SHP77 (cell line): ENCODE data around the gene YPEL2.
A peak's percentile ranks its signal among the peaks of the same experiment; 100 is the strongest.
"Not testable (repeated sequence)": the region's sequence is repeated elsewhere in the genome, so short reads cannot be mapped to it uniquely, and the experiment has no call there.

Experiments used
- DNase-seq, 2 experiments: peaks; one replicate each; lab custom pipeline; 2025; lab: John Stamatoyannopoulos, UW

The YPEL2 gene, protein sequence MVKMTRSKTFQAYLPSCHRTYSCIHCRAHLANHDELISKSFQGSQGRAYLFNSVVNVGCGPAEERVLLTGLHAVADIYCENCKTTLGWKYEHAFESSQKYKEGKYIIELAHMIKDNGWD

DNA sequence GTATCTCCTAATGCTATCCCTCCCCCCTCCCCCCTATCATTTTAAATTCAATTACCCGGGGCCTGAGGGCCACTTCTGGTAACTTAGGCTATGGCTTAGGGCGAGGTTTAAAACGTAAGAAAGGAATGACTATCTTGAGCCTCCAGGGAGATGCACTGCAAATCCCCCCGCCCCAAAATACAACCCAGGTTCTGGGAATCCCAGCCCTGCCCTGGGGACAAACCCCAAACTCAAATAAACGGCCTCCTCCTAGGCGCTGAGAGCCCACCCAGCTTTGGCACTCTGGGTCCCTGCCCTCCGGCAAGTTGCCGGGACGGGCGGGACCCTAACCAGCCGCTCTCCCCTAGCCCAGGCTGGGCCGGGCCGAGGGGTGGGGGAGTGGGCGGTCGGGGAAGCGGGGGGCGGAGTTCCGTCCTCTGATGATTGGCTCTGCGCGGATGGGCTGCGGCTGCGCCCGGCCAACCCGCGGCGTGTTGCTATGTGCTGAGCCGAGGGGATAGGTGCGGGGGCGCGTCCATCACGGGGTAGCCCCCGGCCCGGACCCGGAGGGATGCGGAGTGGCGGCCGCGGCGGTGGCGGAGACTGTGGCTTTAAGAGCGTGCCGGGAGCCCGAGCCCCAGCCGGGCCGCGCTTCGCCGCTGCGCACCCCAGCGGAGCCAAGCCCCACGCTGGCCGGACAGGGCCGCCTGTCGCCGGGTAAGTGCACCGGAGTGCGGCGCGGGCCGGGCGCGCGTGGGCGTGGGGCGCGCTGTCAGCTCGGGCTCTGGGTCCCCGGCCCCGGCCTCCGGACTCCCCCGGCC is at the start of gene YPEL2:
Gene YPEL2 (plus strand): TSS at position 527 of the 800 bp plus-strand sequence. CDS start 21,755 bp downstream, outside the sequence.
- DNase-seq, result peak; percentile 84 to 92

DNA sequence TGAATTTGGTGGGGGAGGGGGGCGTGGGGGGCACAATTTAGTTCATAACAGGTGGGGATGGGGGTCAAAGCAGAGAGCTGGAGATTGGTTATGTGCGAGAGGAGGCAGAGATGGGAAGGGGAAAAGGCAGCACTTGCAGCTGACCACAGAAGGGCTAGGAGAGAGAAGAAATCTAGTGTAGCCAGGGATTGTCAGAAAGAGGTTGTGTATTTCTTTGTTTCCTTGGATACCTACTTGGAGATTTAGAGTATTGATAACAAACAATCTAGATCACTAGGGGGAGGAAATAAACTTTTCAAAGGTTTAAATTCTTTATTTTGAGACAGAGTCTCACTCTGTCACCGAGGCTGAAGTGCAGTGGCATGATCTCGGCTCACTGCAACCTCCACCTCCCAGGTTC is 47.1 kb upstream of the YPEL2 start:
- DNase-seq, result no peak

DNA sequence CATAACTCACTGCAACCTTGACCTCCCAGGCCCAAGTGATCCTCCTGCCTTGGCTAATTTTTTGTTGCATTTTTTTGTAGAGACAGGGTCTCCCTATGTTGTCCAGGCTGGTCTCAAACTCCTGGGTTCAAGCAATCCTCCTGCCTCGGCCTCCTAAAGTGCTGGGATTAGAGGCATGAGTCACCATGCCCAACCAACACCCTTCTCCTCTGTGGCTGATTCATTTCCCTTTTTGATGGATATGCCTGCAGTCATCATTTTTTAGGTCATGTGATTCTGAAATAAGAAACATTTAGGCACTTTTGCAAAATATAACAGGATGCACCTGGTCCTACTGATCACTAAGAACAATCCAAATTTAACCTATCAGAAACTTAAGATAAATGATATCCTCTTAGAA is 44.0 kb upstream of the YPEL2 start:
- no peak for DNase-seq

DNA sequence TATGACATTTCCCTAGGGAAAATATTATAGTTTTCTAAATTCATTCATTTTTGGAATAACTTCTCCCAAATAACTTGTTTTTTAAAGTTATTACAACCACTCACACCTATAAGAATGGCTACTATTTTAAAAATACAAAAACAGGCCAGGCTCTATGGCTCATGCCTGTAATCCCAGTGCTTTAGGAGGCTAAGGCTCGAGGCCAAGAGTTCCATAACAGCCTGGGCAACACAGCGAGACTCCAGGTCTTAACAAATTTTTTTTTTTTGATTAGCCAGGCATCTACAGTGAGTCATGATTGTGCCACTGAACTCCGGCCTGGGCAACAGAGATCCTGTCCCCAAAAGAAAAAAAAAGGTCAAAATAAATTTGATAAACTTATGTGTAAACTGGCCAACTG is 43.6 kb upstream of the YPEL2 start:
- DNase-seq, result no peak

DNA sequence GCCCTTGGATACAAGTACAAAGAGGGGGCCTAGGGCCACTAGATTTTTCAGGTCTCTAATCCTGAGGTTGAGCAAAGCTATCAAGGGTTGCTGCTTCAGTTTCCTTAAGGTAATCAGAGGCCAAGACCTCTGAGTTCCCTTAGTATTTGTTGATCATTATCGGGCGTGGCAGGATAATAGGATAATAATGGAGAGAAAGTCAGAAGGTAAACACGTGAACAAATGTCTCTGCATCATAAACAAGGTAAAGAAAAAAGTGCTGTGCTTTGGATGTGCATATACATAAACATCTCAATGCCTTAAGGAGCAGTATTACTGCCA is 41.5 kb upstream of the YPEL2 start:
- no peak for DNase-seq

DNA sequence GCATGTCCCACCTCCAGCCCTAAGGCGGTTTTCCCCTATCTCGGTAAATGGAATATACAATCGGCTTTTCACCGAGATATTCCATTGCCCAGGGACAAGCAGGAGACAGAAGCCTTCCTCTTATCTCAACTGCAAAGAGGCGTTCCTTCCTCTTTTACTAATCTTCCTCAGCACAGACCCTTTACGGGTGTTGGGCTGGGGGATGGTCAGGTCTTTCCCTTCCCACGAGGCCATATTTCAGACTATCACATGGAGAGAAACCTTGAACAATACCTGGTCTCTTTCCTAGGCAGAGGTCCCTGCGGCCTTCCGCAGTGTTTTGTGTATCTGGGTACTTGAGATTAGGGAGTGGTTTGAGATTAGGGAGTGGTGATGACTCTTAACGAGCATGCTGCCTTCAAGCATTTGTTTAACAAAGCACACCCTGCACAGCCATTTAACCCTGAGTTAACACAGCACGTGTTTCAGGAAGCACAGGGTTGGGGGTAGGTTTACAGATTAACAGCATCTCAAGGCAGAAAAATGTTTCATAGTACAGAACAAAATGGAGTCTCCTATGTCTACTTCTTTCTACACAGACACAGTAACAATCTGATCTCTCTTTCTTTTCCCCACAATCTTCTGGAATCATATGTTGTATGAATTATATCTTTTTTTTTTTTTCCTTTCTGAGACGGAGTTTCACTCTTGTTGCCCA is 41.0 kb upstream of the YPEL2 start:
- not testable (repeated sequence) for DNase-seq

DNA sequence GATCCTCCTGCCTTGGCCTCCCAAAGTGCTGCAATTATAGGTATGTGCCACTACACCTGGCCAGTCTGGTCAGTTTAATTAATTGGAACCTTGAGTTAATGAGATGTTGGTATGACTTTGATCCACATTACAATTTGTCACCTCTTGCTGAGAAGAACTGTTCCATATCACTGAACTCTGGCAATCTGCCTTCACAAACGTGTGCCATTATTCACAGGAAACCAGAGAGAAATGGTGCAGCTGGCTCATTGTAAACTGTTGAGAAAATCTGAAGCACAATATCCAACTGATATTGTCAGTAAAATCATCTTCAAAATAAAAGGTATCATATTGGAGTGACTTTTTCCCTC is 39.3 kb upstream of the YPEL2 start:
- DNase-seq, result no peak

DNA sequence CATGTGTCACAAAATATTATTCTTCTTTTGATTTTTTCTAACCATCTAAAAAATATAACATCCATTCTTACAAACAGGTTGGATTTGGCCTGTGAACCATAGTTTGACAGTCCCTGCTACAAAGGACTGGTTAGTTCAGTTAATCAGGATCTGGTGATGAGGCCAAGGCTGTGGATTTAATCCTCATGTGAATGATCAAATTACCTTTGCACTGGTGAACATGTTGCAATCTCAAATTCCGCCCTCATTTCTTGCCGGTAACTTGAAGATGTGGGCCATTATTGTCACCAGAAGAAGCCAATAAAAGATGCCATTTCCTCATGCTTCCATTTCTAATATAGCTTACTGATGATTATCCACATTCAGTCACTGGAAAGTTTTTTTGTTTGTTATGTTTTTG is 35.3 kb upstream of the YPEL2 start:
- DNase-seq, result no peak

DNA sequence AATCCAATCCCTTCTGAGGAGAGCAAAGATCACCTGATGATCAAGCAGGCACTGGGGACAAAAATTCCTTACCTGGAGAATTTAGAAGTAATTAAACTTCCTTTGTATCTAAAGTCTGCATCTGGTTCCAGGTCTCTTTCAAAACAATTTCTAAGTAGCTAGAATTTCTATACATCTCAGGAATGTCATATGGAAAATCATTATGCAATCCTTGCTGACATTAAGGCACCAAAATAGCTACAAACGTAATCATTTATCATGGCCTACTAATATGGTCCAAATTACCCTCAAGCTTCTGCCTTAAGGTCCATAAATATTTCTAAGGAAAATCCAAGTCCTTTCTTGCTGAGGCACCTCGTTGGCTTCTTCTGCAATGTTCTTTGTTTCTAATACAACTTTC is 32.9 kb upstream of the YPEL2 start:
- no peak for DNase-seq

DNA sequence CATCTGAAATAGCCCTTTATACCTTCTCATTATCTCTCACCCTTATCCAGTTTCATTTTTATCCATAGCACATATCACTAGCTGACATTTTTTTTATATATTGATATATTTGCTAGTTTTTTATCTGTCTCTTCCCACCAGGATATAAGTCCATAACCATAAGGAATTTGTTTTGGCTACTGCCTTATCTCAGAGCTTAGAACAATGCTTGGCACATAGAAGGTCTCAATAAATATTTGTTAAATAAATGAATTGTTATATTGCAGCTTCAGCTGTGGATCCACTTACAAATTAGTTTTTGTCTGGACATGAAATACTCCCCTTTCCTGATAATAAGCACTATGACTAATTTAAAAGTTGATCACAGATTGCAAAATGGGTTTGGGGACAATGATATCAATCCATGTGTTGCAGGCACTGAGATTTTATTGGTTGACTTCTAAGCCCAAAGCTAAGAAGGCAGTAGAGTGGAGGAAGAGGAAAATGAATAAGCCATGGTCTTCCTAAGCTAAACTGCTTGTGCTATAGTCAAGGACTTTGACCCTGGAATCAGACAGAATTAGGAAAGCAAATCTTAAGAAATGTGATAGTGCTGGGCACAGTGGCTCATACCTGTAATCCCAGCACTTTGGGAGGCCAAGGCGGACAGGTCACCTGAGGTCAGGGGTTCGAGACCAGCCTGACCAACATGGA is 31.9 kb upstream of the YPEL2 start:
- DNase-seq, result no peak

DNA sequence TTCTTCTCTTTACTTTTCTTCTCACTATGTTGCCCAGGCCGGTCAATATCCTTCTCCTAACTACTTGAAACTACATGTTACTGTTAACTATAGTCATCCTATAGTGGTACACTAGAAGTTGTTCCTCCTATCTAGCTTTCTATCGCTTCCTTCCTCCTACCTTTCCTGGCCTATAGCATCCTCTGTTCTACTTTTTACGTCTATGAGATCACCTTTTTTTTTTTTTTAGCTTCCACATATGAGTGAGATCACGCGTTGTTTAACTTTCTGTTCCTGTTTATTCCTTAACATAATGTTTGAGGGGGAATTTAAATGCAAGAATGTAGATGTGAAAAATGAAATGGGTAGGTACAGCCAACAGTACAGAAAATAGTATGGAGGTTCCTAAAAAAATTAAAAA is 30.5 kb upstream of the YPEL2 start:
- no peak for DNase-seq

DNA sequence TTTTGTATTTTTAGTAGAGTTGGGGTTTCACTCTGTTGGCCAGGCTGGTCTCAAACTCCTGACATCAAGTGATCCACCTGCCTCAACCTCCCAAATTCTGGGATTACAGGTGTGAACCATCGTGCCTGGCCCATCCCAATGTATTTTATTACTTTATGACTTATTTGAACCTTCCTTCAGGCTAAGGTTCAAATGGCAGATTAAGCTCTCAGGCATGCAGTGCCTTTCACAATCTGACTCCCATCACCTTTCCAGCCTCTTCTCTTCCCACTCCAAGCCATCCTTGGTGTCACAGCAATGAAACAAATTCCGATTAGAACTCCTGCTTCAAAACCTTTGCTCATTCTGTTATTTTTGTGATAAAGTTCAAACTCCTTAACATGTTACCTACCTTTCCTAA is 26.6 kb upstream of the YPEL2 start:
- no peak for DNase-seq

DNA sequence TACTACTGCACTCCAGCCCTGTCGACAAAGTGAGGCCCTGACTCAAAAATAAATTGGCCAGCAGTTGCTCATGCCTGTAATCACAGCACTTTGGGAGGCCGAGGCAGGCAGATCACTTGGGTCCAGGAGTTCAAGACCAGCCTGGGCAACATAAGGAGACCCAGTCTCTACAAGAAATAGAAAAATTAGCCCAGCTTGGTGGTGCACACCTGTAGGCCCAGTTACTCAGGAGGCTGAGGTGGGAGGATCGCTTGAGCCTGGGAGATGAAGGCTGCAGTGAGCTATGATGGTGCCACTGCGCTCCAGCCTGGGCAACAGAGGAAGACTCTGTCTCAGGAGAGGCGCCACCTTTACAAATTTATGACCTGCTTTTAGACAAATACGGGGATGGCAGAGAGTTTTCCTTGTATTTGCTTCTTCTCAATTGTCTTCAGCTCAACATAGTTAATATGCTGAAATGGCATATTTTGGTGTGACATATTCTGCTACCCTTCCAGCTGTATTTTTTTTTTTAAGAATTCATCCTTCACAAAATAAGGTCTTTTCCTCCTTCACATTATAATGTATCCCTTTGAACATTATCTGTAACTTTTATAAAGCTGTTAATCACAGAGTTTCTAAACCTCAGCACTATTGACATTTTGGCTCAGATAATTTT is 21.1 kb upstream of the YPEL2 start:
- no peak for DNase-seq

DNA sequence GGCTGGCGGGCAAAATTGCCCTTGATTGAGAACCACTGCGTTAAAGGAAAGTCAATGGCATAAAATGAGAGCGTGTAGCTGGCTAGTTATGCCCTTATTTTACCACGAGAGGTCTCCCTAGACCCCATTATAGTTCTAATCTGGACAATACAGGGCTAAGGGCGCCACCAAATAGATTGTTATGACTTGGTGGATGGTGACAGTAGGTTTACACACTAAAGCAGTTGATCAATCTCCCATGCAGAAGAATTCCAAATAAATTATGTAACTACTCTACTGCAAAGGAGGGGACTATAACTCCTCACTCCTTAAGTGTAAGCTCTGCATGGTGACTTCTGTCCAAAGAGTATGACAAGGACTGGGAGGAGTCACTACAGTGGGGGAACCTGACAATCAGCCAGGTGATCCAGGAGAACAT is 20.4 kb upstream of the YPEL2 start:
- peak; percentile 63 for DNase-seq

DNA sequence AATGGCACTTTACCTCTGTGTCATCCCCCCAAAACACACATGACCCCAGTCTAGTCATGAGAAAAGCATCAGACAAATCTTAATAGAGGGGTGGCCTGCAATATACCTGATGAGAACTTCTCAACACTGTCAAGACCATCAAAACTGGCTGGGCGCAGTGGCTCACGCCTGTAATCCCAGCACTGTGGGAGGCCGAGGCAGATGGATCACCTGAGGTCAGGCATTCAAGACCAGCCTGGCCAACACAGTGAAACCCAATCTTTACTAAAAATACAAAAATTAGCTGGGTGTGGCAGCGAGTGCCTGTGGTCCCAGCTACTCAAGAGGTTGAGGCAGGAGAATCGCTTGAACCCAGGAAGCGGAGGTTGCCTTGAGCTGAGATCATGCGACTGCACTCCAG is 19.9 kb upstream of the YPEL2 start:
- DNase-seq, result not testable (repeated sequence)

DNA sequence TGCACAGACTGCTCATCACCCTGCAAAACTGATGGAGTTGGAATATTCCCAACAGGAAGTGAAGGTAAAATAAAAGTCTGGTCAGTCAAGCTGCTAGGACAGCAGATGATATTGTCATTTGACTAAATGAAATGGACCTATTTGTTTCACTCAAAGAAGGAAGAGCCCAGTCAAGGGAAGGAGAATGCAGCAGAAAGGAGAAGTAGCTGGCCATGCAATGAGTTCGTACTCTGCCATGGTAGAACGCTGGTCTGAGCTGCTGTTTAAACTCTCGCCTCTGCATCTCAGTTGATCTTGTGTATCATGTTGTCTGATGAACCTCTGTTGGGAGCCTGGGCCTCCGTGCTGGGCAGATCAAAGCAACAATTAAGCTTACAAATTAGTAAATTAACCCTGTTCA is 15.6 kb upstream of the YPEL2 start:
- DNase-seq, result no peak

DNA sequence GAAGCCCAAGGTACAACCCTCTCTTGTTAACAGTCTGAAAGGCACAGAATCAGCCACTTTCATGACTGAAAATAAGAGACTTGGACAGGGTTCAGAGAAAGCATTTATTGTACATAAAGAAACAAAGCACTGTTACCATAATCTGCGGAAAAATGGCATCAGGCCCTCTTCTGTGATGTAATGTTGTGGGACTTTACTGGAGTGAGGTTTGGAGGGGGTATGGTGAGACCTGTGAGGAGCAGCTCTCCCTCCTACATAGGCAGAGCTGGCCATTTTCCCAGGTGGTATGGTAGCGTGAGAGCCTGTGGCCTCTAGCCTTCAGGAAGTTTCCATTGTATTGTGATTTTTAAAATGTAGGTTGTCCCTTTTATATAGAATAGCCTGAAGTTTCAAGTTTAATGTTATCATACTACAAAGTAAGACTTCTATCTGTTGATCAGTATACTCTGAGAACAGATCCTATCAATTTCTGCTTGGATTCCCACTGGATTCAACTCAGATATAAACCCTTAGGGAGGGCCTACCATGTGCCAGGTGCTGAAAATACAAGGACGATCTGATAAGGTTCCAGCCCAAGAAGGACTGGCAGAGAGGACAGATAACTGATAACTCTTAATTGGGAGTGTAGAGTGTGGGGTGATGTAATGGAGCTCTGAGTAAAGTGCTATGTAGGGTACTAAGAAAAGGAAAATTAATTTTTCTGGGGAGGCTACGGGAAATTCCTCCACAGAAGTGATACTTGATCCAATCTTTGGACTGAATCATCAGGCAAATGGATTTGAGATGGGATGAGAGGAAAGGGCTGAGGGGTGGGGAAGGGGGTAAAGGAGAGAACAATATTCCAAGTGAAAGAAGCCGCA is 4.1 kb upstream of the YPEL2 start:
- DNase-seq, result no peak

DNA sequence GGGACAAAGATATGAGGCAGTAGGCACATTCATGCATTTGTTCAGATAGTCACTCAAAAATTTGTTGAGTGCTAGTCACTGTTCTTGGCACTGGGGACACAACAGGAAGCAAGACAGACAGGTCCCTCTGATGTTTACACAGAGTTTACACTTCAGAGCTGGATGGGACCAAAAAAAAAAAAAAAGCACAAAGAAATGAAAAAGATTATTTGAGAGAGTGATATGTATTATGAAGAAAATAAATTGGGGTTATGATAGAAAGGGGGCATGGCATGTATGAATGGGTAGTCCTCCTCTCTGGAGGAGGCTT is 3.5 kb upstream of the YPEL2 start:
- no peak for DNase-seq

DNA sequence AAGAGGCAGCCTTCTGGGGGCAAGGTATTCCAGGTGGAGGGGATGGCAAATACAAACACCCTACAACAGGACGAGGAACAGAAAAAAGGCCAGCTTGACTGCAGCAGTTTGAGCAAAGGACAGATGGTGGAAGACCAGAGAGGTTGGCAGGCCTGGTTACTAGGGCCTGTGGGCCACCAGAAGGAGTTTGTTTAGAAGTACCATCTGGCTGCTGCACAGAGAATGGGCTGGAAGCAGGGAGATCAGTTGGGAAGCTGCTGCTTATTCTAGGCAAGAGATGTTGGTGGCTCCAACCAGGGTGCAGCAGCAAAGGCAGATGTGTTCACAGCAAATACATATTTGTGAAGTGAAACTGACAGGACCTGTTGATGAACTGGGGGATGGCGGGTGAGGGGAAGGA is 2.9 kb upstream of the YPEL2 start:
- no peak for DNase-seq

DNA sequence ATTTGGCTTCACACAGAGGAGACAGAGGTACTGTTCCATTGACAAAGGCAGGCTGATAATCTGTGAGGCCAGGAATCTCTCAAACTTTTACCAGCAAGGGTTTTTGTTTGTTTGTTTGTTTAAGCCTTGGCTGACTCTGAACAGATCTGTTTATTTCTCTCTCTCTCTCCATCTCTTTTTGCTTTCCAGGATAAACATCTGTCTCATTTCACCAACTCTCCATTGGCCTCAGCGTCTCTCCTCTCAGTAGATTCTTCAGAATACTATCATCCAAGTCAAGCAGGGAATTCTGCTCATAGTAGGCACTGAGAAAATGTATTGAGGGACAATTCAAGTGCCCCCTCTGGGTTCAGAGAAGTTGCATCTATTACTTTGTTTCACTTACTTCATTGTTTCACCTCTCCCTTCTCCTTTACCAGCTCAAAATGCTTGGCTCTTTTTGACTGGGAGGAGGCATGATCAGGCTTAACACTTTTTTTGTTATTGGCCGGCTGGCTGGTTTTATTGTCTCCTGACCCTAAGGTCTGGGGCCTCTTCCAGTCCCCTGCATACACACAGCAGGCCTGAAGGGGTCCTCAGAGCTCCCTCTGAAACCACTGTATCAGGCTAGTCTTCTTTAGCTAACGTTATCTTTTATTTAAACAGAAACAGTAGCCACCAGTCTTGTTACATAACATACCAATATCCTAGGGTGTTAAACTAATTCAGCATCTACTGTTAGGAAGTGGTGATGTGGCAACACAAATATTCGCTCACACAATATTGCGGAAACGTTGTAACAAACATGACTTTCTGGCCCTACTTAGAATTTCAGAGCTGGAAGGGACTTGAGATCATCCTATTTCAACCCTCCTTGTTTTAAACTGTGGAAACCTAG is 2.0 kb upstream of the YPEL2 start:
- peak; percentile 51 to 65 for DNase-seq
